Endothelial cell (in vitro differentiated cells): ENCODE measurements around the gene COL1A1. TPM values are rescaled to one million over a fixed set of nuclear protein-coding genes. Genes with fewer than 3 reads are reported as not detected.

ENCODE experiments used
- DNase-seq: peaks from one replicate; pipeline ENCODE4 v3.0.0; 2021; ENCODE audit warnings: low spot score
- H3K27ac Mint-ChIP-seq: one replicate; pipeline ENCODE4 v1.8.0; 2021; ENCODE audit warnings: mixed read lengths, inconsistent platforms; ENCODE audit not compliant: unreplicated experiment
- H3K27me3 Mint-ChIP-seq: one replicate; pipeline ENCODE4 v1.8.0; 2021; ENCODE audit warnings: mild to moderate bottlenecking, moderate library complexity, mixed read lengths, inconsistent platforms; ENCODE audit not compliant: unreplicated experiment
- H3K36me3 Mint-ChIP-seq: one replicate; pipeline ENCODE4 v1.8.0; 2021; ENCODE audit warnings: mild to moderate bottlenecking, low read depth, mixed read lengths, inconsistent platforms; ENCODE audit not compliant: unreplicated experiment
- H3K4me1 Mint-ChIP-seq: one replicate; pipeline ENCODE4 v1.8.0; 2021; ENCODE audit warnings: mild to moderate bottlenecking, mixed read lengths, inconsistent platforms; ENCODE audit not compliant: unreplicated experiment
- H3K4me3 Mint-ChIP-seq: one replicate; pipeline ENCODE4 v1.8.0; 2021; ENCODE audit warnings: mild to moderate bottlenecking, mixed read lengths, inconsistent platforms; ENCODE audit not compliant: unreplicated experiment
- H3K9me3 Mint-ChIP-seq: one replicate; pipeline ENCODE4 v1.8.0; 2021; ENCODE audit warnings: mixed read lengths, inconsistent platforms; ENCODE audit not compliant: unreplicated experiment
- CTCF ChIP-seq: fragments of 200-600 bp; sonication (generic); IDR thresholded peaks from one replicate; pipeline ENCODE4 v1.5.0; 2021; ENCODE audit warnings: antibody characterized with exemption; ENCODE audit not compliant: unreplicated experiment
- total RNA-seq: library from RNA; stranded (reverse); fragmentation: NEBNext Ultra II Directional; extraction: Animal tissue kit (Norgen Biotek cat#: 25700); gene quantifications from one replicate; pipeline ENCODE4 v1.2.1, GENCODE V29; 2021; ENCODE audit not compliant: unreplicated experiment

The COL1A1 gene
- total RNA-seq, 1 donor from 2014 or later = 6.8 TPM

GRCh38 chr17:50191359-50192143 is 9.9 kb downstream of the COL1A1 start:
- H3K4me3 Mint-ChIP-seq = no peak overlapping the region
- H3K36me3 Mint-ChIP-seq = no peaks in the 10 kb centered on the region
- no peaks in the 10 kb centered on the region for H3K4me1 Mint-ChIP-seq
- no peaks in the 10 kb centered on the region for H3K9me3 Mint-ChIP-seq
- no peak overlapping the region for H3K27ac Mint-ChIP-seq
- TF ChIP-seq CTCF = no peak
- H3K27me3 Mint-ChIP-seq = peaks cover 6% of the 10 kb centered on the region
- no peak for DNase-seq

DNA sequence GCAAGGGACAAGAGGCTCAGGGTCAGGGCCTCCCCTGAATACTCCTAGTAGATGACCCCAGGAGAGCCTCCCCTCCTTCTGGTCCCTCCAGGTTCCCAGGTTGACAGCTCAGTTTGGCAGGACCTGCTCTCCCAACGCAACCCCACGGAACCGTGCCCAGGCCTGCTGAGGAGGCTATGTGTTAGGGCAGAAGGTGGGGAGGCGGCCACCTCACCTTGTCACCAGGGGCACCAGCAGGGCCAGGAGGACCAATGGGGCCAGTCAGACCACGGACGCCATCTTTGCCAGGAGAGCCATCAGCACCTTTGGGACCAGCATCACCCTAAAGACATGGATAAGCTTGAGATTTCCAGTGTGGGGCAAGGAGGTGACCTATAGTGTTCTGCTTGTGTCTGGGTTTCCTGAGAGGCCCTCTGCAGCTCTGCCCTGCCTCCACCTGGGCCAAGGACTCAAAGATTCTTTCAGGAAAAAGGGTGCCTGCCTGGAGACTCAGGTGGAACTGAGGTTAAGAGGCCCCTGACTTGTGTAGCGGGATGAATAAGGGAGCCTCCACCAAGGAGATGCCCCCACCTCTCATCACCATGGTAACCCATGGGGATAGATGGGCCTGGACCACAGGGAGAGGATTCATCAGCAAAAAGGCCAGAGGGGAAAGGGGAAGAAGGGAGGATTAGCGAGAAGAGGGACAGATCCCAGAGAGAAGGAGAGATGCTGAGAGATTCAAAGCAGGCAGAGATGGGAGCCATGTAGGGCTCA is 10.7 kb downstream of the COL1A1 start:
- Mint-ChIP-seq H3K4me3 (no peak overlapping the region), H3K4me1 (no peaks in the 10 kb centered on the region), H3K27ac (no peak overlapping the region), H3K27me3 (peaks cover 6% of the 10 kb centered on the region), H3K36me3 (no peaks in the 10 kb centered on the region), H3K9me3 (no peaks in the 10 kb centered on the region)
- DNase-seq = no peak
- TF ChIP-seq CTCF = no peak

DNA sequence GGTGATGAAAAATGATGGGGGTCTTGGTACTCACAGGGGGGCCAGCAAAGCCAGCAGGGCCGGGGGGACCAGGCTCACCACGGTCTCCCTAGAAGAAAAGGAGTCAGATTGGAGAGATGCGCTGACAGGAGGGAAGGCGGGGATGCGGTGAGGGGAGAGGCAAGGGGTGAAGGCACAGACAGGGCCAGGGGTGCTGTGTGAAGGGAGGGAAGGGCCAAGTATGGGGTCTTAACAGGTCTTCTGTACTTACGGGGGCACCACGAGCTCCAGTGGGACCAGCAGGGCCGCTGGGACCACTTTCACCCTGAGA is 11.2 kb downstream of the COL1A1 start:
- TF ChIP-seq CTCF = no peak
- Mint-ChIP-seq H3K27me3 (peaks cover 6% of the 10 kb centered on the region), H3K27ac (no peak overlapping the region), H3K4me3 (no peak overlapping the region), H3K36me3 (no peaks in the 10 kb centered on the region), H3K9me3 (no peaks in the 10 kb centered on the region), H3K4me1 (no peaks in the 10 kb centered on the region)
- no peak for DNase-seq

- Mint-ChIP-seq H3K27me3 (peaks cover 6% of the 10 kb centered on the region), H3K36me3 (no peaks in the 10 kb centered on the region), H3K4me1 (no peaks in the 10 kb centered on the region), H3K4me3 (no peak overlapping the region), H3K9me3 (no peaks in the 10 kb centered on the region), H3K27ac (no peak overlapping the region)
- no peak for TF ChIP-seq CTCF
- no peak for DNase-seq
Observed at GRCh38 chr17:50189550-50190292, 11.7 kb downstream of the COL1A1 start.
